Suprapubic skin (tissue), 4 donors: ENCODE results near the gene ZNF423.

ENCODE experiments used
- EP300 ChIP-seq: sonication (generic); formaldehyde crosslinking; IDR thresholded peaks from one replicate; pipeline ENCODE4 v1.6.1; 2017; ENCODE audit warnings: antibody characterized with exemption
- POLR2A ChIP-seq, 2 donors: fragments of 450-650 bp; IDR thresholded peaks; one replicate each; pipeline ENCODE4 v1.6.1; 2017; ENCODE audit warnings: antibody characterized with exemption in 2 of 2, mild to moderate bottlenecking in 2 of 2, moderate library complexity in 2 of 2
- POLR2AphosphoS5 ChIP-seq, 3 donors: sonication (generic); formaldehyde crosslinking; IDR thresholded peaks; one replicate each; pipeline ENCODE4 v1.6.1; 2017; ENCODE audit warnings: antibody characterized with exemption in 3 of 3
- TF ChIP-seq, protein P1 (sequence below), 2 donors: fragments of 200-600 bp in 1 of 2; fragments of 450-650 bp in 1 of 2; sonication (generic) in 1 of 2; IDR thresholded peaks; one replicate each; pipeline ENCODE4 v1.5.1; 2016 to 2019; ENCODE audit warnings: antibody characterized with exemption in 2 of 2, mild to moderate bottlenecking in 1 of 2, moderate library complexity in 1 of 2

DNA sequence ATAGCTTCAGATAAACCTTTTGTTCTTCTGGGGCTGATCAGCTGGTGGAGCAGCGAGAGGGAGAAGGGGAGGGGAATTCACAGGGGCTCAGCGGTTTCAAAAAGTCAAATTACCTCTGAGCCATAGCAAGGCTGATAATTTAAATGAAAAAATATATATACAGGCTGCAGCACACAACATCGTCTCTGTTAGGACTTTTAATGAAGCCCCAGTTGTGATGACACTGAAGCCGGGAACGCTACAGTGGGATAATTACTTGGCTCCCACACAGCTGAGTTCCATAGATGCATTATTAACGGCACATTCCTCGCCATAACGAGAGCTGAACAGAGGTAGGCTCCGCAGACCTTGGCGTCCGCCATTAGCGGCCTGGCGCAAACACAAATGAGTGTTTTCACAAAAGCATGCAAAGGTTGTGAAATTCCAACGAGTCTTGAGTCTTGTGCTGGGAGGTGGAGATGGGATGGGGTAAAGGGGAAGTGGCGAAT lies 266.3 kb downstream of the ZNF423 start:
- TF ChIP-seq POLR2AphosphoS5 (IDR thresholded peaks at IDR 0.05) (no peak), POLR2A (IDR thresholded peaks at IDR 0.05) (no peak), EP300 (no peak)
- TF ChIP-seq, protein P1, sequence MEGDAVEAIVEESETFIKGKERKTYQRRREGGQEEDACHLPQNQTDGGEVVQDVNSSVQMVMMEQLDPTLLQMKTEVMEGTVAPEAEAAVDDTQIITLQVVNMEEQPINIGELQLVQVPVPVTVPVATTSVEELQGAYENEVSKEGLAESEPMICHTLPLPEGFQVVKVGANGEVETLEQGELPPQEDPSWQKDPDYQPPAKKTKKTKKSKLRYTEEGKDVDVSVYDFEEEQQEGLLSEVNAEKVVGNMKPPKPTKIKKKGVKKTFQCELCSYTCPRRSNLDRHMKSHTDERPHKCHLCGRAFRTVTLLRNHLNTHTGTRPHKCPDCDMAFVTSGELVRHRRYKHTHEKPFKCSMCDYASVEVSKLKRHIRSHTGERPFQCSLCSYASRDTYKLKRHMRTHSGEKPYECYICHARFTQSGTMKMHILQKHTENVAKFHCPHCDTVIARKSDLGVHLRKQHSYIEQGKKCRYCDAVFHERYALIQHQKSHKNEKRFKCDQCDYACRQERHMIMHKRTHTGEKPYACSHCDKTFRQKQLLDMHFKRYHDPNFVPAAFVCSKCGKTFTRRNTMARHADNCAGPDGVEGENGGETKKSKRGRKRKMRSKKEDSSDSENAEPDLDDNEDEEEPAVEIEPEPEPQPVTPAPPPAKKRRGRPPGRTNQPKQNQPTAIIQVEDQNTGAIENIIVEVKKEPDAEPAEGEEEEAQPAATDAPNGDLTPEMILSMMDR (IDR thresholded peaks at IDR 0.05): no peak
